ENCODE measurements around the gene CTPS1.

GRCh38 chr1:41022424-41022823, 42.9 kb downstream of the CTPS1 start:
- TF ChIP-seq, protein P1, sequence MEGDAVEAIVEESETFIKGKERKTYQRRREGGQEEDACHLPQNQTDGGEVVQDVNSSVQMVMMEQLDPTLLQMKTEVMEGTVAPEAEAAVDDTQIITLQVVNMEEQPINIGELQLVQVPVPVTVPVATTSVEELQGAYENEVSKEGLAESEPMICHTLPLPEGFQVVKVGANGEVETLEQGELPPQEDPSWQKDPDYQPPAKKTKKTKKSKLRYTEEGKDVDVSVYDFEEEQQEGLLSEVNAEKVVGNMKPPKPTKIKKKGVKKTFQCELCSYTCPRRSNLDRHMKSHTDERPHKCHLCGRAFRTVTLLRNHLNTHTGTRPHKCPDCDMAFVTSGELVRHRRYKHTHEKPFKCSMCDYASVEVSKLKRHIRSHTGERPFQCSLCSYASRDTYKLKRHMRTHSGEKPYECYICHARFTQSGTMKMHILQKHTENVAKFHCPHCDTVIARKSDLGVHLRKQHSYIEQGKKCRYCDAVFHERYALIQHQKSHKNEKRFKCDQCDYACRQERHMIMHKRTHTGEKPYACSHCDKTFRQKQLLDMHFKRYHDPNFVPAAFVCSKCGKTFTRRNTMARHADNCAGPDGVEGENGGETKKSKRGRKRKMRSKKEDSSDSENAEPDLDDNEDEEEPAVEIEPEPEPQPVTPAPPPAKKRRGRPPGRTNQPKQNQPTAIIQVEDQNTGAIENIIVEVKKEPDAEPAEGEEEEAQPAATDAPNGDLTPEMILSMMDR (IDR thresholded peaks at IDR 0.05 in 2 of 3, conservative IDR thresholded peaks at IDR 0.05 in 1 of 3; ENCODE audit: borderline replicate concordance in 1 of 3, insufficient read depth in 1 of 3, low read depth in 2 of 3, low read length in 2 of 3), result no peak
- TF ChIP-seq POLR2A (IDR thresholded peaks at IDR 0.05; ENCODE audit: borderline replicate concordance, extremely low read depth, insufficient read depth, insufficient read length) (no peak), POLR2AphosphoS5 (IDR thresholded peaks at IDR 0.05; ENCODE audit: low read depth, low read length) (no peak), EZH2 (IDR thresholded peaks at IDR 0.05) (no peak), RAD21 (IDR thresholded peaks at IDR 0.05; ENCODE audit: low read depth) (no peak), ZFX (IDR thresholded peaks at IDR 0.05) (no peak), ATF3 (IDR thresholded peaks at IDR 0.05) (no peak), SRF (IDR thresholded peaks at IDR 0.05; ENCODE audit: low read depth) (no peak), SIN3A (IDR thresholded peaks at IDR 0.05; ENCODE audit: low read depth) (no peak)
- TF ChIP-seq, protein P2, sequence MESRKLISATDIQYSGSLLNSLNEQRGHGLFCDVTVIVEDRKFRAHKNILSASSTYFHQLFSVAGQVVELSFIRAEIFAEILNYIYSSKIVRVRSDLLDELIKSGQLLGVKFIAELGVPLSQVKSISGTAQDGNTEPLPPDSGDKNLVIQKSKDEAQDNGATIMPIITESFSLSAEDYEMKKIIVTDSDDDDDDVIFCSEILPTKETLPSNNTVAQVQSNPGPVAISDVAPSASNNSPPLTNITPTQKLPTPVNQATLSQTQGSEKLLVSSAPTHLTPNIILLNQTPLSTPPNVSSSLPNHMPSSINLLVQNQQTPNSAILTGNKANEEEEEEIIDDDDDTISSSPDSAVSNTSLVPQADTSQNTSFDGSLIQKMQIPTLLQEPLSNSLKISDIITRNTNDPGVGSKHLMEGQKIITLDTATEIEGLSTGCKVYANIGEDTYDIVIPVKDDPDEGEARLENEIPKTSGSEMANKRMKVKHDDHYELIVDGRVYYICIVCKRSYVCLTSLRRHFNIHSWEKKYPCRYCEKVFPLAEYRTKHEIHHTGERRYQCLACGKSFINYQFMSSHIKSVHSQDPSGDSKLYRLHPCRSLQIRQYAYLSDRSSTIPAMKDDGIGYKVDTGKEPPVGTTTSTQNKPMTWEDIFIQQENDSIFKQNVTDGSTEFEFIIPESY (IDR thresholded peaks at IDR 0.05; ENCODE audit: extremely low read depth, insufficient replicate concordance, low read length), result no peak
